ENCODE data around the gene CD52.
"Not testable (repeated sequence)": the region's sequence is repeated elsewhere in the genome, so short reads cannot be mapped to it uniquely, and the experiment has no call there.

The CD52 gene

DNA sequence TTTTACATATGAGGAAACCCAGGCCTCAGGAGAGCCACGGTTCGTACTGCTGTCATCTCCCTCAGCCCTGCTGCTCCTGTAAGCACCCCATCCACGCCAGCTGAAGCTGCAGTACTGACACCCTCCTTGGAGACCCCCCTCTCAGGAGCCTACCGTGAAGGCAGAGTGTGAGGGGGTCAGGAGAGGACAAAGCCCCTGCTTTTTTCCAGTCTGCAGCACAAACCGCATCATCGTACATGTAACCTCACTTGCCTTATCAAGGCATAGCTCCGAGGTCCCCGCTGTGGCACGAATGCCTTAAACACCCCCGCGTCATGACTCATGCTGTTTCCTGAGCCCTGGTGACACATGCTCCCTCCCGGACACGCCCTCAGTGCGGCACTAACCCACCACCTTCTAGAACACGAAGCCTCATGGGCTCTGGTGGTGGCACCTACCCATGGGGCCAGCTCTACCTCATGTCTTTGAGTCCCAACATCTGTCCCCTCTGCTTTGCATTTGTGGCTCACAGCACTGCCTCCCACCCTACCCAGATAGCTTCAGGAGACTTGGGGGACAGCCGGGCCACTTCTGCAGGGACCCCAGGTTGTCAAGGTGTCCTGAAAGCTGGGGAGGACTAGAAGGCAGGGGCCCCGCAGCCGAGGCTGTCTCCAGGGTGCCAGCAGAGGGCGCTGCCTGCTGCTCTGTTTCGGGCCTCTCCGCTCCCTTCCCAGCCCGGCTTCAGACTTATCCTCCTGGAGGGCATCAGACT, 33.0 kb upstream of the CD52 start:
- peak; percentile 98 for DNase-seq

DNA sequence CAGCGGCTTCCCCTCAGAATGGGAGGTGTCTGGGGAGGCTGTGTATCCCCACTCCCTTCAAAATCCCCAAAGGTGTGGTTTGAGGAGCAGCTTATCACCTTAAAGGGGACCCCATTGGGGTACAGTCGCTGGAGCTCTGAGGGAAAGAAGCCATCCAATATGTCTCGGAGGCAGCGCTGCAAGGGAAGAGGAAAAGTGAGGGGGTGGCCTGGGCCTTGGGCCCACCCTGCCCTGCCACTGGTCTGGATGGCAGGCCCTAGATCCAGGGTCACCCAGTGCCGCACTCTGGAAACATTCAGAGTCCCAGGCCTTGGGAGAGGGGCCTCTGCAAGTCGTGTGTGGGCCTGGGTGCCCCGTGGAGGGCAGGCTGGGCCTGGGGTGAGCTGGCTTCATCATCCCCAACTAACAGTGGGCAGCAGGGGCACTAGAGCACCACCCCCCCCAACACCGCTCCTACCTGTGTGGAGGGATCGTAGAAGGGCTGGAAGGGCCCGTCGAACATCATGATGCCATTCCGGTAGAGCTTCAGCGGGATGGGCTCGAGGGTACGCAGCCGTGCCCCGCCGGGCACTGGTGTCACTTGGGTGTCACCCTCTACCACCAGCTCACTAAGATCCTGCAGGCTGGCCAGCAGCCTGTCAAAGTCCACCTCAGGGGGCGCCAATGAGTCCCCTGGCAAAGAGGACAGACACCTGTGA, 32.2 kb upstream of the CD52 start:
- peak; percentile 72 for DNase-seq

DNA sequence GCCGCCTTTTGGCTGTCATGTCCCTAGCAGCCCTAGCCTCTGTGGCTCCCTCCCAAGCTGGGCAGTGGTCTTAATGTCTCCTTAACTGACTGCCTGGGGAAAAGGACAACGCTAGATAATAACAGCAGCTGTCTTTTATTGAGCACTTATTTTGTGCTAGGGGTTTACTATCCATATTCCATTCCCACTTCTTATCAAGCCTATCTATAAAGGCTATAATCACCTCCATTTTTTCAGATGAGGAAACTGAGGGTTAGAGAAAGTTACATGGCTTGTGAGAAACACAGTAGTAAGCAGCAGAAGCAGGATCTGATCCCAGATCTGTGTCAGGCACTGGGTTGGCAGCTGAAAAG, 31.7 kb upstream of the CD52 start:
- no peak for DNase-seq

DNA sequence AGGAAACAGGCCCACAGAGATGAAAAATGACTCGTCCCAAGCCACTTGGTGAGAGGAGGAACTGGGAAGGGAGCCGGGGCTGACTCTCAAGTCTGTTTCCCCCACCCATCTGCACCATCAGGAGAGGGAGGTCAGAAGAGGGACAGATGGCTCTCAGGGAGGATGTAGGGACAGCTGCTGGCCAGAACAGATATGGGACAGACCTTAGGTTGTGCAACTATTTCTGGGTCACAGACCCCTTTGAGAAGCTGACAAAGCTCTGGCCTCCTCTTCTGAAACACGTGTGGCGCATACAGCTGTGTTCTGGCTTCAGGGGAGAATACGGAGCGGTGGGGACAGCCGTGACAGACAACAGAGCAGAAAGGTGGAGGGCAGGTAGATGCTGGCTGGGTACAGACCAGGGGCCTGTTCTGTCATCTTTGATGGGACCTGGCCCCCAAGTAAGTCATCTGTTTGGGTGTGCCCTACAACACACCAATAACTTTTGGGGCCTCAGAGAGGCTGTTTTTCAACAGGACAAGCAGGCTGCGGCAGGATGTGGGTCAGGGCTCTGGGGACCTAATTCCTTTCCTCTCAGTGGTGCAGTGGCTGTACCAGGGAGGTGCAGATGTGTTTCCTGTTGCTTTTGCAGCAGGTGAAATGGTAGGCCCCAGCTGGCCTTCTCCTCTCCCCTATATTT, 30.6 kb upstream of the CD52 start:
- DNase-seq, result peak; percentile 77

DNA sequence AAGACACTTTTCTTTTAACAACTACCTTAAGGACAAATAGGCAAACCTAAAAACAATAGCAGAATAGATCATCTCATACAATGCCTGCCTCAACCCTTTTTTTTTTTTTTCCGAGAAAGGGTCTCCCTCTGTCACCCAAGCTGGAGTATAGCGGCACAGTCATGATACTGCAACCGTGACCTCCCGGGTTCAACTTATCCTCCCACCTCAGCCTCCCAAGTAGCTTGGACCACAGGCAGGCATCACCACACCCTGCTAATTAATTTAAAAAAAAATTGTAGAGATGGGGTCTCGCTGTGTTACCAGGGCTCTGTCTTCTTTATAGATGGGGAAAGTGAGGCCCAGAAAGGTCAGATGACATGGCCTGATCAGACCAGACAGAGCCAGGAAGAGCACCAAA, 29.9 kb upstream of the CD52 start:
- no peak for DNase-seq

DNA sequence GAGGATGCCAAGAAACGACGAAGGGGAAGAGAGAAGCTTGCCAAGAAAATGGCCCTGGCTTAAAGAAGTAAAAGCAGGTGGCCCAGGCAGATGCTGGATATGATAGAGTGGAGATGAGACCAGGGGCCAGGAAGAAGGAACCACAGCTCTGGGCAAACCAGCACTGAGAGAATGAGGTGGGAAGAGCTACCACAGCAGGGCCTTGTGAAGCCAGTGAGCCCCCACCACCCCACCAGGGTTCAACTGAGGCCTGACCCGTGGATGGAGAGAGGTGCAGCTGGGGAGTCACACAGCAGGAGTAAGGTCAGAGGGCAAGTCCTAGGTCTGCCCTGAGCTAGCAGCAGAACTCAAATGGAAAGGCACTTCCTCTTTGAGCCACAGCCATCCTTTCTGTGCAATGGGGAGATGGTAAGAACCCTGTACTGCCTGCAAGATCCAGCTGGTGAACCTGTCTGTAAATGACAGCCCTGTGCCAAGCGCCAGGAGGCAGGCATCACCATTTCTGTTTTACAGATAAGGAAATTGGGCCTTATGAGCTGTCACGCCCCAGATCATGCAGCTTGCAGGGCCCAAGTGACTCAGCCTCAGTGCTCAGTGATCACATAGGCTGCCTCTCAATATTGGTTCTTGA, 29.3 kb upstream of the CD52 start:
- DNase-seq, result peak; percentile 84

DNA sequence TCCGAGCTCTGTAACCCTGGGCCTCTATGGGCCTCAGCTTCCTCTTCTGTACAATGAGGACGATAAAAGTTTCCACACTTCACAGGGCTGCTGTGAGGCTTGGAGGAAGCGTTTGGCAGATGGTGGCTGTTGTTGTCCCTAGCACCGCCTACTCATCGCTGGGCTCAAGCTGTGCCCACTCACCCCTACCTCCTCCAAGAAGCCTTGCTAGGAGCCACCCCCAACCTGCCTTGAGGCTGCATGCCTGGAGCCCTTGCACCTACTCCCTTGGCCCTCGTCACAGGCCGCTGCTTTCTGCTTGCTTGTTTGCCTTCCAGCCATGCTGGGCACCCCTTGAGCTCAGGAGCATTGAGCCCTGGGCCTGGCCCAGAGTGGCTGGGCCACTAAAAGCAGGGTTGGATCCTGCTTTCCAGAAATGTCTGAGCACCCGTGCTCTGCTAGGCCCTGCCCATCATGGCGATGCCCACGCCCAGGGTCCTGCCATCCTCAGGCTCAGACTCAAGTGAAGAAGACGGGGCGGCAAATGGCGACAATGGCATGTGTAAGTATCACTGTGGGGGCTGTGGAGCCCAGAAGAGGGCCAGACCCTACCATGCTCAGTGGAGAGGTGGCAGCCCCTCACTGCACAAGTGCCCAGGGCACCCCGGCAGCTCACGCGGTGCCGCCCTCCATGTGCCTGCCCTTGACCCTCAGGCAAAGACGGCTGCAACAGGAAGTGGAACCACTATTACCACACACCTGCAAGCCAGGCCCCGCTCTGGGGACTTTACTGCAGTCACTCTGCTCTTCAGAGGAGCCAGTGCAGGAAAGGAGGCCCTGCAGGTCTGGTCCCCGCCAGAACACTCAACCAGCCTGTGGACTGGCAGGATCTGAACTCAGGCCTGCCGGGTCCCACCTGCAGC, 28.3 kb upstream of the CD52 start:
- peak; percentile 50 for DNase-seq

DNA sequence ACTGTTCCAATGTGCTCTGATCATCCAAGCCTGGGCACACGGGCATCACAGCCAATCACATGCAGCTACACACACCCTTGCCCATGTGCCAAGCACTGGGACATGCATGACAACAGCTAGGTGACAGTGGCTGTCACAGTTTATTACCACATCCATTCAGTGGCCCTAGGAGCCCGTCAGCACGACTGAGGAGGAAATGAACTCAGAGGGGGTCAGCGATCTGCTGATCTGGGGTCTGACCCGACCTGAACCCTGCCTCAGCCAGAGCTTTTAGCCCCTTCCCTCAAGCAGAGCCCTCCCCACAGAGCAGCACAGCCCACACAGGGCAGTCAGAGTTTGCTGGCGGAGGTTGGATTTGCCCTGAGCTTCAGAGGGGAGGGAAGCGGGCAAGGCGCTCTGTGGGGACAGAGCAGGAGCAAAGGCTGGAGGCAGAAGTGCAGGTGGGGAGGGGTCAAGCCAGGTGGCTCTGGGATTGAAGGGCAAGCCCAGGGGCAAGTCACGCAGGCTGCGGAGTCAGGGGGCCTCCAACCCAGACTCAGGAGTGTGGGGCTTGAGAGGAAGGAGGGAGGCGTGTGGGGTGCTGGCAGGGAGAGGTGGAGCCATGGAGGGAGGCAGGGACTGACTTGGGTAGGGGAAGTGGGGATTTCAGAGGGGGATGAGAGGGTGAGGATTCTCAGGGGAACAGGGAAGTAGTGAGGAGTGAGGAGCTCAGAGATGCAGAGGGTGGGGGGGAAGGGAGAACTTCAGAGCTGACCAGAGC, 27.5 kb upstream of the CD52 start:
- DNase-seq, result no peak

DNA sequence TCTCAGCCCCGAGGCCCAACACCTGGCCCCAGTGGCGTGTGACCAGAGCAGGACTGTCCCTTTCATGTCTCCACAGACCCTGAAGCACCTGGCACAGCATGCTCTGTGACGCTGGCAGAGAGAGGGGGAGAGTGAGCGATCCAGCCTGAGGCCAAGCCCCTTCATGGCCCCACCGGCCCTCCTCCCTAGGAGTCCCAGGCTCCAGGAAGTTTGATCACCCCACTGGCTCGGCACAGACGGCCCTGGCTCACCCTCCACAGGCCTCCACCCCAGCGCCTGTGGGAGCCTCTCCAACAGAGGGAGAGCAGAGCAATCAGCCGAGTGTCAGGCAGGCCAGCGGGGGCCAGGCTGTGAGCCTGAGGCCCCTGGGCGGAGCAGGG, 26.9 kb upstream of the CD52 start:
- DNase-seq, result no peak

DNA sequence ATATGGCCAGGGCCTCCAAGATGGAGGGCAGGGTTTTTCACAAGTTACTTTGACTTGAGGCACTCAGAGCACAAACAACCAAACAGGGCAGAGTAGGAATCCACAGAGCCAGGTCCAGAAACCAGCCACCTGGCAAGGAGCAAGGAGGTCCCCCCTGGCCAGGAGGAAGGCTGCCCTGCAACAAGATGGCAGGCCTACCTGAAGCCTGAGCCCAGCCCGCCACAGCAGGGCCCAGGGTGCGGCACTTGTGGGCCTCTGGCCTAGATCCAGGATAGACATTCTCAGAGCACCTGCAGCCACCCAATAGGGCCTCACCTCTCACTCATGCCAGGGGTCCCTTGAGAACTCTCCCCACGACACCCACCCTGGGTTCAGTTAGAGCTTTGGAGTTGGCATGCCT, 26.3 kb upstream of the CD52 start:
- DNase-seq, result no peak

DNA sequence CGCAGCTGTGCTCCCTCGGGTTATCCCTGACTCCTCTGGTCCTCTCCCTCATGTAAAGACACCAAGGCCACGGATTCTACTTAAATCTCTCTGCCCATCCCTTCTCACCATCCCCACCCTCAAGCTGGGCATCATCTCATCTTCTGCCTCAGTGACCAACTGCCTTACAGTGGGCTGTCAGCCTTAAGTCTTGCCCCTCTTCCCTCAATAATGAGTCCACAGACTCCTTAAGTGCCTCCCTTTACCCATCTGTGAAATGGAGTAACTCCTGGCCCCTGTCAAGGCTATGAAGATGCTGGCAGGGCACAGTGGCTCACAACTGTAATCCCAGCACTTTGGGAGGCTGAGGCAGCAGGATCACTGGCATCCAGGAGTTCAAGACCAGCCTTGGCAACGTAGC, 25.8 kb upstream of the CD52 start:
- no peak for DNase-seq

DNA sequence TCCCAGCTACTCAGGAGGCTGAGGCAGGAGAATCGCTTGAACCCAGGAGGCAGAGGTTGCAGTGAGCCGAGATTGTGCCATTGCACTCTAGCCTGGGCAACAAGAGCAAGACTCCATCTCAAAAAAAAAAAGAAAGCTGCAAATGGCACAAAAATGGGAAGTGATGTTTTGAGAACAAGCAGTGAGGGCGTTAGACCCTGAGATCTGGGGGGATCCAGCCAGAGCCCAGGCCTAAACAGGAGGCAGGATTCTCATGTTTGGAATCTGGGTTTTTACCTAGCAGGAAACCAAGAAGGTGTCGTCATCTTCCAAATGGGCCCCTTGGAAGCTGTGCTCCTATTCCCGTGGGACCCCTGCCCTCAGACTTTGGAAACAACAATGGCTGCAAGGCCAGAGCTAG, 25.0 kb upstream of the CD52 start:
- not testable (repeated sequence) for DNase-seq

DNA sequence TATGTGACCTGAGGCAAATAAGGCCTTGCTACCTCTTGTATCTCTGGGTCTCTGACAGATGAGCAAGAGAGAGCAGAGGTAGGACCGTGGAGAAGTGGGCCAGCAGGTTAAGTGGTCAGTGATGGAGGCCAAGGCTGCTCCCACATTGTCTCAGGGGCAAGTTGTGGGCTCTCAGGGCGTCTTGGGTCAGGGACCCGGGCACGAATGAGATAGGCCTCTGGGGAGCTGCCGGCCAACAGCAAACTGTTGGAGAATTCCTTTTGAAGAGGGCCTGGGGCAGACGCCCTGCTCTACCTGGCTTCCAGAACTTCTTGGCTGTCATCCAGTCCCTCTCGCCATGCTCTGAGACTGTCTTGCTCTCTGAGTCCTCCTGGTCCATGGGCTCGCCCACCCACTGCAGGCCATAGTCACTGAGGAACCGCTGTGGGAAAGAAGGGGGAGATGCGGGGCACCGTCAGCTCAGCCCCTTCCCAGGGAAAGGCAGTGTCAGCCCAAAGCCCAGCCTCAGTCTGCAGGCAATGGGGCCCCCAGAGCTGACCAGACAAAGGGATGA, 23.8 kb upstream of the CD52 start:
- DNase-seq, result no peak

DNA sequence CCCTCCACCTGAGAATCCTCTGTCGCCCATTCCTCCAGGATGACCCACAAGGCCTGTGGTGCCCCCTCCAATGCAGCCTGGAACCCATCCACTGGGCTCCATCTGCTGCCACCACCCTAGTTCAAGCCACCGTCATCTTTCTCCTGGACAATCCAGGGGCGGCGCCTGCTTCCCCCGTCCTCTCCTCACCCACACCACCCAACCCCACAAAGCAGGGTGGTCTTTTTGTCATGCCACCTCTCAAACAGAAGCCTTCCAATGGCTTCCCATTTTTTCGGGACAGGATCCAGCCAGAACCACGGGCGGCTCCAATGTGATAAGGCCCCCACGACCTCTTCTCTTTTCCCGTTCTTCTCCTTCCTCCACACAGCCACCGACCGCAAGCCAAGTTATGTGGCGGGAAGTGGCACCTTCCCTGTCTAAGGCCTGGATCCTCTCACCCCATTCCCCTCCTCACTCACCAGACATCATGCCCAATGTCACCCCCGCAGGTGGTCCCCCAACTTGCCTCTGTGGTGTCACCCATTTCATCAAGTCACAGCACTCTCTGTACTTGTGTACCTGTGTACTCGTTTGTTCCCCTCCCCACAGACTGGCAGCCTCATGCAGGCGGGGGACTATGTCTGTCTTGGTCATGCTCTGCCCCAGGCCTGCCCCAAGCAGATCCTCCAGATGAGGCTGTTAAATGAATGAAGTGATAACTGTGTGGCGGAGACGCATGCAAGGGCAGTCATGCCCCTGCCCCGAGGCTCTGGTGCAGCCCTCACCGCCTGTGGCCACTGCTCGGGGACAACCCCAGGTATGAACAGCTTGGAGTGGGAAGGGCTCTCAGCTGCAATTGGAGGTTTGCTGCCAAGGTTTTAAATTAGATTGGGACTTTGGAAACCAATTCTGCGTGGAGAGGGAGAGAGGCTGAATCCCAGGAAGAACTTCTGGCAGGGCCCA, 22.3 kb upstream of the CD52 start:
- DNase-seq, result no peak

DNA sequence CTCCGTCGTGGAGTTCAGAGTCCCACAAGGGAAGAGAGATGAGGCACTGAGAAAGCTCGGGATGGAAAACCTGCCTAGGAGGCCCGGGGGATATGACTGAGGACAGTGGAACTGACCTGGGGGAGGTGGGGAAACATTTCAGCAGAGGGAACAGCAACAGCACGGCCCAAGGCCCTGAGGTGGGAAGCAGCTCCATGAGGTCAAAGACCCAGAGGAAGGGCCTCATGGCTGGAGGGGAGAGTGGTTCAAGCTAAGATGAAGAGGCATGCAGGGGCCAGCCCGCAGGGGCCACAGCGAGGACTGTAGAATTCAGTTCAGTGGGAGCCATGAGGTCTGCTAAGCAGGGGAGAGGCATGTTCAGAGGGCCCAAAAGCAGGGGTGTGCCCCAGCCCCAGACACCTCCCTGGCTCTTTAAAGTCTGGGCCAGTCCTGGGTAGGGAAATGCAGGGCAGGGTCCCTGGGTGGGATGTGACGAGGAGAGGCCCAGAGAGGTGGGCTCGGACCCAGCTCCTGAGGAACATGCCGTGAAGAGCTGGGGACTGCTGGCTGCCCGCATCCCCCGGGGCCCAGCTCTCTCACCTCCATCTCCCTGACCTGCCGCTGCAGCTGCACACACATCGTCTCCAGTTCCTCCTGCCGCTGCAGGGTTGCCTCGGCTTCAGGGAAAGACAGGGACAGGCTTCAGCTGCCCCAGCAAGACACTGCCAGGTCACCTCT, 21.3 kb upstream of the CD52 start:
- DNase-seq, result no peak

DNA sequence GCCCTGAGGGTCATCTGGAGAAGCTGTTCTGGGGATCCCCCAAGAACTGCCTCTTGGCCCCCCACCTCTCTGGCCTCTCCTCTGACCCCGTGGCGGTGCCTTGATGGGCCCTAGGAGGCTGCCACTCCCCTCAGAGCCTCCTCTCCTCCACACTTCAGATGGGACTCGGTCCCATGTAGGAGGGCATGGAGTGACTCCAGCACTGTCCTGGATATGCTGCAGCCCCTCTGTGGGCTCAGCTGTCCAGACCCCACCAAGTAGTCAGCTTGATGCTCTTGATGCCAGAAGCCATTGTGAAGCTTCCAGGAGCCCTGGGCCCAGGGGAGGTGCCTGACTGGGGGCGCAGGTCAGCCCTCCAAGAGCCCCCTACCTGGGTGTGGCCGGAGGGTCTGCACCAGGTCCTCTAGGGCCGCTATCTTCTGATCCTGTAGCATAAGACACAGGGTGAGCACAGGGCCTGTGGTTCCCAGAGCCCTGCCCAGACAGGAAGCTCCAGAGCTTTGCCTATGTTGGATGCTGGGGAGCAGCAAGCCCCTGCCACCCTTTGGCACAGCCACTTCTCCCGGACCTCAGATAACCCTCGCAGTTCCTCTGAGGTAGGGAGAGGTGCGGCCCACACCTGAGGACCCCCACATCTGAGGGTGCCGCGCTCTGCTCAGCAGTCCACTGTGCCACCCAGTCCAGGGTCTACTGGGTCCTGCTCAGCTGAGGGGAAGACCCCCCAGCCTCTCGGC, 20.5 kb upstream of the CD52 start:
- no peak for DNase-seq

DNA sequence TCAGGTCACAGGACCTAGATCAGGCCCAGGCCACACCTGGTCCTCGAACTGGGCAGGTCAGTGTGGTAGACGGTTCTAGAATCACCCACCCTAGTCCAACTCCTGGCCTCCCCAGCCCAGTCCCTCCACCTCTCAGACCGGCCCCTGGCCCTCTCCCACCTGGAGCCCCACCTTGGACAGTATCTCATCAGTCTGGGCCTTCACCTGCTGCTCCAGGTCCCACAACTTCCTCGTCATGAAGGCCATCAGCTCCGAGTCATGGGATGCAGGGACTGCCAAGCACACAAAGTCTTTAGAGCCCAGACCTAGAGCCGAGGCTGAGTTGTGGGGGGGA, 20.0 kb upstream of the CD52 start:
- DNase-seq, result no peak

DNA sequence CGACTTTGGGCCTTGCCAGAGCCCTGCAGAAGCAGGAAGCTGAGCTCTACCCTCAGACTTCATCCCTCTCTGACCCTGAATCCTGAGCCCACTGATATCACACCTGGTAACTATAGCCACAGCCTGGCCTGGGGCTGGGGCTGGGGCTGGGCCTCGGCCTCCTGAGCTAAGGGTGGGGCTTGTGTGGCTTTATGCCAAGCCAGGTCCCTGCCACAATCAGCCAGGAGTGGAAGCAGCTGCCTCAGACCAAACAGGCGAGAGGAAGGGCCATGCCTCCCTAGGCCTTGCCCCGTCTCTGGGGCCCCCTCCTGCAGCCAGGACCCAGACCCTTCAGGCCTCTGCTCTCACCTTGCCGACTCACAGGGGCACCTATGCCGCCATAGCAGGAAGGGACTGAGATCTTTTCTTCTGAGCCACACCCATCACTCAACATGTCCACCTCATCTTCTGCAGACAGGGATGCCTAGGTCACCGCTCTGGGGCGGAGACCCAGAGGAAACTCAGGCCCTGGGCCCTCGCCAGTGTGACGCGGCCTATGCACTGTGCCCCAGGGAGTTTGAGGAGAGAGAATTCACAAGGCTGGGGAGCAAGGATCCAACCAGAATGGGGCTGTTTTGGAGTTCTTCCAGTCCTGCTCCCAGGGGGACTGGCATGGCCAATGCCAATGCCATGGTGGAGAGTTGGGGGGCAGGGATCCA, 17.0 kb upstream of the CD52 start:
- DNase-seq, result no peak

All from stimulated activated CD4-positive, alpha-beta T cell treated with anti-CD3 and anti-CD28 coated beads, Interleukin-15, amount 100 ng/mL, for 24 hours (primary cell).